DMS153 (cell line): Measurements from ENCODE around the gene IL13.
"Not testable (repeated sequence)": the region's sequence is repeated elsewhere in the genome, so short reads cannot be mapped to it uniquely, and the experiment has no call there.

Experiments used
- DNase-seq: peaks from one replicate; lab custom pipeline; 2025; lab: John Stamatoyannopoulos, UW

Gene IL13

DNA sequence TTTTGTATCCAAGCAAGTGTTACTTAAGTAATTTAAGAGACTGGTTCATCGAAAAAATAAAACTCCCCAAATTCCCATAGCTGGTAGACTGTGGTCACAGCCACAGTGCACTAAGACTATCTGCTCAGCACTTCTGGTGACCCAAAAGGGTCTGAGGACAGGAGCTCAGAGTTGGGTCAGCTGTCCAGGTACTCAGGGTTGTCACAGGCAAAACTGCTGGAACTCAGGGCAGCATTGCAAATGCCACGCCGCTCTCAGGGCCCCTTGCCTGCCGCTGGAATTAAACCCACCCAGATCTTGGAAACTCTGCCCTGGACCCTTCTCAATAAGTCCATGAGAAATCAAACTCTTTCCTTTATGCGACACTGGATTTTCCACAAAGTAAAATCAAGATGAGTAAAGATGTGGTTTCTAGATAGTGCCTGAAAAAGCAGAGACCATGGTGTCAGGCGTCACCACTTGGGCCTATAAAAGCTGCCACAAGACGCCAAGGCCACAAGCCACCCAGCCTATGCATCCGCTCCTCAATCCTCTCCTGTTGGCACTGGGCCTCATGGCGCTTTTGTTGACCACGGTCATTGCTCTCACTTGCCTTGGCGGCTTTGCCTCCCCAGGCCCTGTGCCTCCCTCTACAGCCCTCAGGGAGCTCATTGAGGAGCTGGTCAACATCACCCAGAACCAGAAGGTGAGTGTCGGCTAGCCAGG is at the start of gene IL13:
Gene IL13 (plus strand): TSS at position 498 of the 705 bp plus-strand sequence. CDS start 14 bp downstream, at position 512.
- DNase-seq = no peak

DNA sequence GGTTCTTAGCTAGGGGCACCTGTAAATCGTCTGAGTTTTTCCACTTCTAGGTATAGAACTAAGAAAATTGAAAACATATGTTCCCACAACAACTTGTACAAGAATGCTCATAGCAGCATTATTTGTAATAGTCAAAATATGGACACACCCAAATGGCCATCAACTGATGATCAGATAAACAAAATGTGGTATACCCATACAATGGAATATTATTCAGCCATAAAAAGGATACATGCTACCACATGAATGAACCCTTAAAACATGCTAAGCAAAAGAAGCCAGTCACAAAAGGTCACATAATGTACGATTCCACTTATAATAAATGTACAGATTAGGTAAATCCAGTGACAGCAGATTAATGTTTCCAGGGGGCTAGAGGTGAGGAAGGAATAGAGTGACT is 46.0 kb upstream of the IL13 start:
- DNase-seq = no peak

DNA sequence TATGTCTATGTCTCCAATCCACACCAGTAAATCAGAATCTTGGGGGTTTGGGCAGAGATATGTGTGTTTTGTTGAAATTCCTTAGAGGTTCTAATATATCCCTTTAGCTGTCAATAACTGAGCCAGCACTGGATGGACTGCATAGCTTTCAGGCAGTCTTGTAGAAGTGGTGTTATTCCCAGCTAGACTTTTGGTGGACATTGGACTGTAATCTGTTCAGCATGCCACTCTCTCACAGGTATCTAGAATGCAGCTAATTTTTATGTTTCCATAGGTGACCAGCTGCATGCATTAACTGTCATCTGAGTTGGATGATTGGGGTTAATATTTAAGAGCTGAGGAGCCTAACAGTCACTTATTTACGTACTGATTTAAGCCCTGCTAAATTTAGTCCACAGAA is 45.1 kb upstream of the IL13 start:
- no peak for DNase-seq

DNA sequence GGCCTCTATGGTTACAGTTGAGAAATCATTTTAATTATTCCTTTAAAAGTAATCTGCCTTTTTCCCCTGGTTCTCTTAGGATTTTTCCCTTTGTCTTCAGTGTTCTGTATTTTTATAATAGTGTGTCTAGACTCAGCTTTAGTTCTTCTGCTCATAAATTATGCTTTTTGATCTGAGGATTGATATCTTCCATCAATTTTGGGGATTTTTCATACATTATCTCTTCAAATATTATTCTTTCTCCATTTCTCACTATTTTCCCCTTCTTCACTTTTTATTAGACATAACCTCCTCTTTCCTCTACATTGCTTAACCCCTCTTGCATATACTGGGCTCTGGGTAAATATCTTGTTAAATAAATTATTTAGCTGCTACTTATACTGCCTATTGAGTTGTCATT is 36.3 kb upstream of the IL13 start:
- no peak for DNase-seq

DNA sequence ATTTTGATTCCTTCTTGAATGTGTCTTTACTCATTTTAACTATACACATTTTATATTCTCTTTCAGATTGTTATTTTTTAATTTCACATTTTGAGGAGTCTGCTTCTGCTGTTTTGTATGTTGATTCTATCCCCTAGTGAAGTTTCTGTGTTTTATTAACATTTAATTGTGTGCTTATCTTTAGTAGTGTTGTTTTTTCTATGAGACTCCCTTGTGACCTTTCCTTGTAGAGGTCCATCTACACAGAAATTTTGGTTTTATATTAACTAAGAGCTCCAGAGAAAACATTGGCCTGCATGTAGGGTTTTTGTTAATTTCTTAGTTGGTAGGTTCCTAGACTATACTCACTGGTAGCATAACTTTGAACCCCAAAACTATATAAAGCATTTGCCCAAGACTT is 35.4 kb upstream of the IL13 start:
- DNase-seq = no peak

DNA sequence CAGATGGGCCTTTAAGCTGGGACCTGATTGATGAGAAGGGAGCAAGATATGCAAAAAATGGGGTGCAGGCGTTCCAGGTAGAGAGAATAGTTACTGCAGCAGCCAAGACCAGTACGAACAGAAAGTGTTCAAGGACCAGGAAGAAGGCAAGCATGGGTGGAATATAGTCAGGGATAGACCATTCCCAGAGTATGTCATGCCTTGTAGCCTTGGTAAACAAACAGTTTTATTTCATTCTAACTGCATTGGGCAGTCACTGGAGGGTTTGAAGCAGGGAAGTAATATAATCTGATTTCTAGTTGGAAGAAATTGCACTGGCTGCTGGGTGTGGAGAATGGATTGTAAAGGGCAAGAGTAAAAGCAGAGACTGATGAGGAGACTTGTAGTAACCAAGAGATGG is 30.5 kb upstream of the IL13 start:
- no peak for DNase-seq

DNA sequence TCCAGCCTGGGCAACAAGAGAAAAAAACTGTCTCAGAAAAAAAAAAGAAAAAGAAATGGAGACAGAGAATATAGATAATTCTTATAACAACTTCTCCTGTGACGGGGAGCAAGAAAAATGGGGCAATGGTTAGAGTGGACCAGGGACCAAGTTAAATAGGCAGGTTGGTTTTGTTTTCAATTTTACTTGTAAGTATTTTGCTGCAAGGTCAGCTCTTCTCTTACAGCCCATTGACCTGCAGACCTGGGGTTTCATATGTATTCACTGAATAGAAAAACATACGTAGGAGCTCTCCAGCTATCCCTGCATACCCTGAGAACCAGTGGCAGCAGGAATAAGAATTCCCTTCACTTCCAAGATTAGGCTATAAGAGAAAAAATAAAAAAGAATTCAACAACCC is 29.2 kb upstream of the IL13 start:
- no peak for DNase-seq

DNA sequence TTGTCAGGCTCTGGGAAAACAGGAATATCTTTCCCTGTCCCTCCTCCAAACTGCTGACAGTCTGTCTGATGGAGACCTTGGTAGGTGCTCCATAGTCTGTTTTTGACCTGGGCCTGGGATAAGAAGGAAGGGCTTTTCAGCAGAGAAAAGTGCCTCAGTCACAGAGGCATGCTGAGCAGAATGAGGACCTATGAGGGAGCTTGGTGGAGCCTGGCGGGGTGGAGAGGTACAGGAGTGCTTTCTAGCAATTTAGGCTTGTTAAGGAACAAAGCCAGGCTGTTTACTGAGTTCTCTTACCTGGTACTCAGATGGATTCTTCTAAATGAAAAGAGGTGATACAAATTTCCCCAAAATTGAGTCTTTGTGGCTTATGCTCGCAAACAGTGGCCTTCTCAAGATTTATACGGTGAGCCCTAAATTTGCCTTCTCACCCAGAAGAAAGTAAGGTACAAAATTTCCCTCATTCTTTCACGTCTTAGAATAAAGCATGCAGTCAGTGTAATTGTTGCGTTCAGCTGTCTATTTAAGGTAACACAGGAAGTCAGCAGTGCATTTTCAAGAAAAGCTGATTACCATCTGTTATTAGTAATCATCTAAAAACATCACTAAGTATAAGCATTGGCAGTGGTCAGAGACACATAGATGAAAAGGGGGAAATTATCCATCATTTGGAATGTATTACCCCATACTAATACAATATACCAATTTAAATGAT is 28.6 kb upstream of the IL13 start:
- no peak for DNase-seq

DNA sequence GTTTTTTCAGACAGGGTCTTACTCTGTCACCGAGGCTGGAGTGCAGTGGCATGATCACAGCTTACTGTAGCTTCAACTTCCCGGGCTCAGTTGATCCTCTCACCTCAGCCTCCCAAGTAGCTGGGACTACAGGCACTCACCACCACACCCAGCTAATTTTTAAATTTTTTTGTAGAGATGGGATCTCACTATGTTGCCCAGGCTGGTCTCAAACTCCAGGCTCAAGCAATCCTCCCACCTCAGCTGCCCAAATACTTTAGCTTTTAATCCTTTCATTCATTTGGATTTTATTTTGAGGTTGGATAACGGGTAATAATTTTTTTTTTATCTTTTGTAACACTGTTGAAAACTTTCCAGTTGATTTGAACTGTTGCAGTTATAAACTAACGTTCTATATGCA is 24.4 kb upstream of the IL13 start:
- DNase-seq = not testable (repeated sequence)

DNA sequence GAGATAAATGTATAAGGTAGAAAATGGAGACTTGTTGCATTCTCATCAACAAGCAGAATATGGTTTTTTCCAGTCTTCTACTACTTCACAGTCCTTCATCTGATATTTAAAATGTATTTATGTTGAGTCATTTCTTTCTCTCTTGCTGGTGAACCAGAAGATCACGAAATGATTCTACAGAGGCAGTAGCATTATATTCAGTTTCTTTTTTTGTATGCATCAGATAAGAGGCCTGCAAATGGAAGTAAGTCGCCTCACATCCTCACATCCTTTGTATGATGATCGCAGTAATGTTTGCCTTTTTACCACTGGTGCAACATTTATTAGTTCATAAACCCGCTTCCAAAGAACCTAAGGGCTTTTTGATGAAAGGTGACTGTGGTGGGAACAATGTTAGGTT is 22.1 kb upstream of the IL13 start:
- DNase-seq = no peak

DNA sequence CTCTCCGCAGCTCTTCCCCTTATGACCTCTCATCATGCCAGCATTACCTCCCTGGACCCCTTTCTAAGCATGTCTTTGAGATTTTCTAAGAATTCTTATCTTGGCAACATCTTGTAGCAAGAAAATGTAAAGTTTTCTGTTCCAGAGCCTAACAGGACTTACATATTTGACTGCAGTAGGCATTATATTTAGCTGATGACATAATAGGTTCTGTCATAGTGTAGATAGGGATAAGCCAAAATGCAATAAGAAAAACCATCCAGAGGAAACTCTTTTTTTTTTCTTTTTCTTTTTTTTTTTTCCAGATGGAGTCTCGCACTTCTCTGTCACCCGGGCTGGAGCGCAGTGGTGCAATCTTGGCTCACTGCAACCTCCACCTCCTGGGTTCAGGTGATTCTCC is 20.7 kb upstream of the IL13 start:
- no peak for DNase-seq

DNA sequence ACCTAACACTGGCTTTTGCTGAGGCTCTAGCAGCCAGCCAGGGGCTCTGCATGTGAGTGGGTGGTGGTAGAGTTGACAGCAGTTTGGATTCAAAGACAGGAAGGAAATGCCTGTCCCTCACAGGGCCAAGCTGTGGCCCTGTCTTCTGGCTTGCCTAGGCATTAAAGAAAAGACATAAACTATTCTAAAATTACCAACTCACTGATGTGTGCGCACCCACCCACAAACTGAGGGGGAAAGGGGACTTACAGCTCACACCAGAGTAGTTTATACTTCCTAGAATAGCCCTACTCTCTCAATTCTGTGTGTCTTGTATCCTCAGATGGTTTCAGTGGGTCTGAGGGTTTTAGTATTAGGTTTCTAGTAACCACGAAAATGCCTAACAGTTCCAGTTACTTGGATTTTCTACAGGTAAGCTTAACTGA is 18.3 kb upstream of the IL13 start:
- DNase-seq = no peak

DNA sequence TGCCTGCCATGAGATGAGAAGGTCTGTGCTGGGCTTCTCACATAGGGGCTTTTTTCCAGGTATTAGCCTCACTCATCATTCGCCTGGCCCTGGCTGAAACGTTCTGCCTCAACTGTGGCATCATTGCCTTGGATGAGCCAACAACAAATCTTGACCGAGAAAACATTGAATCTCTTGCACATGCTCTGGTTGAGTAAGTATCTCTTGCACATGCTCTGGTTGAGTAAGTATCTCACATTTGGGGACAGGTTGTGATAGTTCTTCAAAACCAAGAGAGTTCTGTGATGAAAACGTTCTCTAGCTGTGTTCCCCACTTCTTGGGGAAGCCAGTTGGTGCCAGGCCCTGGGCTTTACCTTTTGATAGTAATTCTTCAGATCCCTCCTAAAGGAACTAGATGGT is 17.4 kb upstream of the IL13 start:
- no peak for DNase-seq

DNA sequence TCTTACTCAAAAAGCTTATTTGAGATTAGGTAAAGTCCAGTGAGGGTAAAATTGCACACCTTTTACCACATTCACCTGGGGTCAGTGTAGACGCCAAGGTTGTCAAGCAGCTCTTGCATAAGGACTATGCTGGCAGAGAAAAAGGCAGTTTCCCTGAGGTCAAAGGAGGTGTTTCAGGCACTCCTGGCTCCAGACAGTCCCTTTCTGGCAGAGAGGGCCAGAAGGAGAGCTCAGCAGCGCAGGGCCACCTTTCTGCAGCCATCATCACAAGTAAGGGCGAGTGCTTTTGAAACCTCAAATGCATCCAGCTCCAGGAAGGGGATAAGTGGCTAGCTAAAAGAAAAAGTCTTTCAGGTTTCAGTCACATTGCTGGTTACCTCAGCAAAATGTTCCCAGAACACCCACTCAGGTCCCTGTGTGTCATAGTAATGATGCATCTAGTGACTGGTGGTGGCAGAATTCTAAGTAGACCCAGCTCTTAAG is 16.7 kb upstream of the IL13 start:
- no peak for DNase-seq

DNA sequence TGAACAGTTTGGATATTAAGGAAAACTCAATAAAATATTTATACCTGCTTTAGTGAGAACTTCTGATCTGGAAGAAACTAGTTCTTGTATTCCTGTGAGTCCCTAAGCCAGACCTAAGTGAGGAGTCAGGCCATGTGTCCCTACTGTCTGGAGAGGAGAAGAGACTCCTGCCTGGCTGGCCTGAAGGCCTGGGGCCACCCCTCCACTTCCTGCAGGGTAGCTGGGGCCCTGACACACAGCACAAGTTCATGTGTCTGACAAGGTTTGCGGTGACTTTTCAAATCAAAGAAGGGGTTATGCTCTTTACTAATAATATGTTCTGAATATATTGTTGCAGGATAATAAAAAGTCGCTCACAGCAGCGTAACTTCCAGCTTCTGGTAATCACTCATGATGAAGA is 16.1 kb upstream of the IL13 start:
- DNase-seq = no peak

DNA sequence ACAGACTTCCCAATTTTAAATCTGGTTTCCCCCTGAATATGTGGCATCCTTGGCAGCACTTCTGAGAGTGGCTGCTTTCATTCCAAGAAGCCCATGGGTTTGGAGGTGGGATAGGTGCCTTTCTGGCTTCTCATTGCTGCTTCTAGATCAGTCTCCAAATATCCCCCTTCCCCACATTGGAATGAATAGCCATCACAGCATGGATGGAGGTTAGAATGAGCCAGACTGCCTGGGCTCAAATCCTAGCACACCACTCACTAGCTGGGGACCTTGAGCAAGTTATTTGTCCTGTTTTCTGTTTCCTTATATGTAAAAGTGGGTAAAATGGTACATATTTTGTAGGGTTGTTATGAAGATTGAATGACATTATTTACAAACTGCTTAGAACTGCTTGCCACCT is 13.8 kb upstream of the IL13 start:
- DNase-seq = no peak

DNA sequence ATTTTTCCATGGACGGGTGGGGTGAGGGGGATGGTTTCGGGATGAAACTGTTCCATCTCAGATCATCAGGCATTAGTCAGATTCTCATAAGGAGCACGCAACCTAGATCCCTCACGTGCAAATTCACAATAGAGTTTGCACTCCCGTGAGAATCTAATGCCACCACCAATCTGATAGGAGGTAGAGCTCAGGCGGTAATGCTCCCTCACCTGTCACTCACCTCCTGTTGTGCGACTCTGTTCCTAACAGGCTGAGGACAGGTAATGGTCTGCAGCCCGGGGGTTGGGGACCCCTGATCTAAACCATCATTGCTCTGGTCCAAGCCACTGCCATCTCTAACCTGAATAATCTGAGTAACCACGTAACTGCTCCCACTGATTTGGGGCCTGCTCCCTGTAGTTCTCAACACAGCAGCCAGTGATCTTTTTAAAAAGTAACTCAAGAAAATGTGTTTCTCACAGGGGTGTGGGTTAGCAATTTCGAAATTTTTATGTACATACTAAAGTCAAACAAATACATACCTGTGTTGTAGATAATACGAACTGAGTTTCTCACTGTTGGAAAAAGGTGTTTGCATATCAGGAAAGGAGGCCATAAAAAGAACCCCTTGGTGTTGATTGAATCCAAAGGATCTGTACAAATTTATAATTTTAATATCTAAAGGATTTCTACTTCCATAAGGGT is 11.2 kb upstream of the IL13 start:
- no peak for DNase-seq

DNA sequence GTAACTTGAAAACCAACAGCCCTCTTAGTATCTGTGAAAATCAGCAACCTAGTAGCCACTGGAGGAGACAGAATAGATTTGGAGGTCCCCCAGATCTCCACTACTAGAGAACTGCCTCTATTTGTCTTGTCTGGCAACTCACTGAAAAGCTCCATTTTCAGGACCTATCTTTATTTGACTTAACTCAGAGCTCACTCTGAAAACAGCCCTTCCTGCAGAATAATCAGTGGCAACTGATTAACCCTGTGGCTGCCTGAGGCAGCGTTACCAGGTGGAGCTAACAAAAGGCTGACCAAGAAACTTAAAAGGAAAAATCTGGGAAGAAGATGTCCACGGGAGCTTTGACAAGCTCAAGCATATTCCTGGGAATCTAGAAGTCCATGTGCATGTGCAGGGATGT is 10.5 kb upstream of the IL13 start:
- no peak for DNase-seq

DNA sequence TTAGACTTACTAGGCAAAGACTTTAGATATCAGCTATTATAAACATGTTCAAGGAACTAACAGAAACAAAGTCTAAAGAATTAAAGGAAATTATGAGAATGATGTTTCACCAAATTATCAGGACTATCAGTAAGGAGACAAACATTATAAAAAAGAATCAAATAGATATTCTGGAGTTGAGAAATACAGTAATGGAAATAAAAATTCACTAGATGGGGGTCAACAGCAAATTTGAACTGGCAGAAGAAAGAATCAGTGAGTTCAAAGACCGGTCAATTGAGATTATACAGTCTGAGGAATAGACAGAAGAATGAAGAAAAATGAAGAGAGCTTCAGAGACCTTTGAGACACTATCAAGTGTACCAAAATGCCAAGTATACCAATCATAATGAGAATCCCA is 9.6 kb upstream of the IL13 start:
- DNase-seq = no peak

DNA sequence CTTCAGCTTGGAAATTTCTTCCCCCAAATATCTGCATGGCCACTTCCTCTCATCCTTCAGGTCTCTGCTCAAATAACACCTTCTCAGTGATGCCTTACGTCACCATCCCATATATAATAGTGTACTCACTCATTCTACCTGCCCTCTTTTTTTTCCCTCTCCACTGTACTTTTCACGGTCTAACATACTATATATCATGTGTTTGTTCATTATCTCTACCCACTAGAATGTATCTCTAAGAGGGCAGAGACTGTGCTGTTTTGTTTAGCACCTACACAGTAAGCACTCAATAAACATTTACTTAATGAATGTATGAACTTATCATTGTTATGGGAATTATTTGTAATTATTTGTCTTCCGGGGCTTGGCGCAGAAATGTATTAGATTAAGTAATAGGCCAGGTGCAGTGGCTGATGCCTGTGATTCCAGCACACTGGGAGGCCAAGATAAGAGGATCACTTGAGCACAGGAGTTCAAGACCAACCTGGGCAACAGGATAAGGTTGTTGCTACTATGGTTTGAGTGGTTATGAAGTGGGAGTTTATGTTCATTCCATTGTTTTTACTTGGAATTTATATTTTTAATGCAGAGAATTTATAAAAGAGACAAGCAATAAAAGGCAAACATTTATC is 6.0 kb upstream of the IL13 start:
- no peak for DNase-seq

DNA sequence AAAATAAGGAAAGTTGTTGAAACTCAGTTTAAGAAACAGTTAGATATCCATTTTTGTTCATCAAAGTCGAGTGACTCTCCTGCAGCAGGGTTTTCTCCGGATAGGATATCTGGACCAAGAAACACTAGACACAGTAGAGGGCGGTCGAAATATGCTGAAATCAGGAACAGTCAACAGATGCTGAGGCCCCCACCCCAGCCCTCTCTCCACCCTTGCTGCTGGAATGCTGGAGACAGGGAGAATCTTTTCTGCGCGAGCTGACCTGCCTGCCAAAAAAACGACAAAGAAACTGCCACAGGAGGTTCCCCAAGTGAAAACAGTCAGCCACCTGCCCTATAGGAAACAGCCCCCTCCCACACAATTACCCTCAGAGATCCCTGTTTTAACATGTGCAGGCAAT is 4.3 kb upstream of the IL13 start:
- DNase-seq = no peak
